SK-N-SH treated with all-trans-retinoic acid at 6 μM for 48 hours (cell line): Measurements from ENCODE around the gene NDUFS3.
"Not testable (repeated sequence)": the region's sequence is repeated elsewhere in the genome, so short reads cannot be mapped to it uniquely, and the experiment has no call there.

Source experiments
- ATAC-seq: fragments of 200-7000 bp; cut with Tn5 transposase; 3 replicates; pipeline ENCODE4 v1.9.1; 2020; ENCODE audit warnings: mild to moderate bottlenecking, moderate library complexity
- ARNTL ChIP-seq: fragments of 450-650 bp; formaldehyde crosslinking; IDR thresholded peaks from 2 replicates; pipeline ENCODE4 v1.5.0; 2020; ENCODE audit warnings: low read depth, mild to moderate bottlenecking, moderate library complexity, borderline replicate concordance
- BACH2 ChIP-seq: fragments of 250-450 bp; sonication (Bioruptor Pico); IDR thresholded peaks from 2 replicates; pipeline ENCODE4 v1.9.0; 2021; ENCODE audit warnings: mild to moderate bottlenecking, borderline replicate concordance
- CSDC2 ChIP-seq: fragments of 250-450 bp; sonication (Bioruptor Pico); IDR thresholded peaks from 2 replicates; pipeline ENCODE4 v1.5.0; 2020; ENCODE audit warnings: mild to moderate bottlenecking, moderate library complexity
- CSRNP3 ChIP-seq: fragments of 250-450 bp; sonication (Bioruptor Pico); IDR thresholded peaks from 2 replicates; pipeline ENCODE4 v1.5.1; 2021; ENCODE audit warnings: mild to moderate bottlenecking, moderate library complexity
- ESRRG ChIP-seq: fragments of 250-450 bp; sonication (Bioruptor Pico); IDR thresholded peaks from 2 replicates; pipeline ENCODE4 v1.6.1; 2021; ENCODE audit warnings: mild to moderate bottlenecking
- GLIS3 ChIP-seq: fragments of 250-450 bp; sonication (Bioruptor Pico); IDR thresholded peaks from 2 replicates; pipeline ENCODE4 v1.5.0; 2020; ENCODE audit warnings: mild to moderate bottlenecking, moderate library complexity
- ISL1 ChIP-seq: fragments of 250-450 bp; sonication (Bioruptor Pico); IDR thresholded peaks from 2 replicates; pipeline ENCODE4 v2.1.2; 2022; ENCODE audit warnings: mild to moderate bottlenecking, moderate library complexity
- OSR1 ChIP-seq: fragments of 250-450 bp; sonication (Bioruptor Pico); IDR thresholded peaks from 2 replicates; pipeline ENCODE4 v1.8.0; 2022; ENCODE audit warnings: moderate library complexity, mild to moderate bottlenecking, inconsistent platforms
- POU6F1 ChIP-seq: fragments of 250-450 bp; sonication (Bioruptor Pico); IDR thresholded peaks from 2 replicates; pipeline ENCODE4 v1.8.0; 2021; ENCODE audit warnings: low read depth, mild to moderate bottlenecking, moderate library complexity, borderline replicate concordance
- PPARA ChIP-seq: fragments of 250-450 bp; sonication (Bioruptor Pico); IDR thresholded peaks from 2 replicates; pipeline ENCODE4 v1.5.0; 2020; ENCODE audit warnings: mild to moderate bottlenecking, borderline replicate concordance
- SNAI2 ChIP-seq: fragments of 250-450 bp; sonication (Bioruptor Pico); IDR thresholded peaks from 2 replicates; pipeline ENCODE4 v1.5.0; 2020; ENCODE audit warnings: mild to moderate bottlenecking, moderate library complexity
- TCF4 ChIP-seq: fragments of 250-450 bp; sonication (Bioruptor Pico); IDR thresholded peaks from 2 replicates; pipeline ENCODE4 v1.8.0; 2021; ENCODE audit warnings: mild to moderate bottlenecking, moderate library complexity, borderline replicate concordance
- TOX ChIP-seq: fragments of 250-450 bp; sonication (Bioruptor Pico); IDR thresholded peaks from 2 replicates; pipeline ENCODE4 v1.8.0; 2021; ENCODE audit warnings: mild to moderate bottlenecking, moderate library complexity, borderline replicate concordance
- ZC3H10 ChIP-seq: fragments of 250-450 bp; sonication (Bioruptor Pico); IDR thresholded peaks from 2 replicates; pipeline ENCODE4 v1.5.1; 2021; ENCODE audit warnings: mild to moderate bottlenecking, moderate library complexity
- ZFP30 ChIP-seq: fragments of 450-650 bp; formaldehyde crosslinking; IDR thresholded peaks from 2 replicates; pipeline ENCODE4 v1.5.0; 2022; ENCODE audit warnings: mild to moderate bottlenecking, moderate library complexity
- ZNF565 ChIP-seq: fragments of 450-650 bp; formaldehyde crosslinking; conservative IDR thresholded peaks from 2 replicates; pipeline ENCODE4 v1.5.0; 2020; ENCODE audit warnings: low read depth, mild to moderate bottlenecking, moderate library complexity
- ZNF70 ChIP-seq: fragments of 450-650 bp; formaldehyde crosslinking; IDR thresholded peaks from 2 replicates; pipeline ENCODE4 v1.5.0; 2020; ENCODE audit warnings: mild to moderate bottlenecking, moderate library complexity
- ZNF8 ChIP-seq: fragments of 450-650 bp; formaldehyde crosslinking; IDR thresholded peaks from 2 replicates; pipeline ENCODE4 v1.5.0; 2020; ENCODE audit warnings: mild to moderate bottlenecking, moderate library complexity
- TF ChIP-seq, protein P1 (sequence below): fragments of 250-450 bp; sonication (Bioruptor Pico); IDR thresholded peaks from 2 replicates; pipeline ENCODE4 v1.8.0; 2020; ENCODE audit warnings: mild to moderate bottlenecking, moderate library complexity, borderline replicate concordance

NDUFS3 gene

DNA sequence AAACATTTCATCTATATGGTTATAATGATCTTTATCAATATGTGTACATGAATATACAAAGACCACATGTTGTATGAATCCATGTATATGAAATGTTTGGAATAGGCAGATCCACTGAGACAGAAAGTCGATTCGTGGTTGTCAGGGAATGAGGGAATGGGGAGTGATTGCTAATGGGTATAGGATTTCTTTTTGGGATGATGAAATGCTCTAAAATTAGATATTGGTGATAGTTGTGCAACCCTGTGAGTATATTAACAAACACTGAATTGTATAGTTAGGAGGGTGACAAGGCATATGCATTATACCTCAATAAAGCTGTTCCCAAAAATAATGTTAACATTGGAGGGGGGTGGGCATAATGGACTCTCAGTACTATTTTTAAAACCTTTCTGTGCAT, 18.4 kb upstream of the NDUFS3 start:
- no peak for TF ChIP-seq ZNF8 (CRISPR knock-in tag)
- TF ChIP-seq ARNTL (CRISPR knock-in tag): no peak
- no peak for TF ChIP-seq ZC3H10 (CRISPR knock-in tag)
- TF ChIP-seq SNAI2: no peak
- no peak for TF ChIP-seq OSR1
- TF ChIP-seq, protein P1, sequence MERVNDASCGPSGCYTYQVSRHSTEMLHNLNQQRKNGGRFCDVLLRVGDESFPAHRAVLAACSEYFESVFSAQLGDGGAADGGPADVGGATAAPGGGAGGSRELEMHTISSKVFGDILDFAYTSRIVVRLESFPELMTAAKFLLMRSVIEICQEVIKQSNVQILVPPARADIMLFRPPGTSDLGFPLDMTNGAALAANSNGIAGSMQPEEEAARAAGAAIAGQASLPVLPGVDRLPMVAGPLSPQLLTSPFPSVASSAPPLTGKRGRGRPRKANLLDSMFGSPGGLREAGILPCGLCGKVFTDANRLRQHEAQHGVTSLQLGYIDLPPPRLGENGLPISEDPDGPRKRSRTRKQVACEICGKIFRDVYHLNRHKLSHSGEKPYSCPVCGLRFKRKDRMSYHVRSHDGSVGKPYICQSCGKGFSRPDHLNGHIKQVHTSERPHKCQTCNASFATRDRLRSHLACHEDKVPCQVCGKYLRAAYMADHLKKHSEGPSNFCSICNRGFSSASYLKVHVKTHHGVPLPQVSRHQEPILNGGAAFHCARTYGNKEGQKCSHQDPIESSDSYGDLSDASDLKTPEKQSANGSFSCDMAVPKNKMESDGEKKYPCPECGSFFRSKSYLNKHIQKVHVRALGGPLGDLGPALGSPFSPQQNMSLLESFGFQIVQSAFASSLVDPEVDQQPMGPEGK: no peak
- no peak for TF ChIP-seq BACH2 (CRISPR knock-in tag)
- no peak for TF ChIP-seq ESRRG (CRISPR knock-in tag)
- TF ChIP-seq PPARA (CRISPR knock-in tag): no peak
- no peak for TF ChIP-seq CSRNP3
- no peak for TF ChIP-seq CSDC2 (CRISPR knock-in tag)
- TF ChIP-seq GLIS3 (CRISPR knock-in tag): no peak
- no peak for TF ChIP-seq TOX (CRISPR knock-in tag)
- no peak for ATAC-seq

GRCh38 chr11:47562393-47562792, 16.5 kb upstream of the NDUFS3 start:
- not testable (repeated sequence) for ATAC-seq

- ATAC-seq: not testable (repeated sequence)
Observed at GRCh38 chr11:47564366-47564765, 14.5 kb upstream of the NDUFS3 start.

DNA sequence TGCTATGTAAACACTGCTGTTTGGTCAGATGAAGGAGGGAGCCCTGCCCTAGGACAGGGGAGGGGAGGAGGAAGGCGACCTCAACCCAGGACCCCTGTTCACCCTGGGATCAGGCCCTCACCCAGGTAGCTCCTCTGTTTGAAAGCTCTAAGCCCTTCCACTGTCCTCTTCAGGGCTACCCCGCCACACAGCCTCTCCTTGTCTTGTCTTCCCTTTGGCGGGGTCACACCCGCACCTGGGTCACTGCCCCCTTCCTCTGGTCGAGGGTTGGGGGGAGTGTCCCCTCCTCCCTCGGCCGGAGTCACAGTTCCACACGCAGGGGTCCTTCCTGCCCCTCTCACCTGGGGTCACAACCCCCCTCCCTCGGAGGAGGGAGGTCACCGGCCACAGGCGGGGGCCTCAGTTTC, 13.9 kb upstream of the NDUFS3 start:
- TF ChIP-seq BACH2 (CRISPR knock-in tag) (no peak), CSDC2 (CRISPR knock-in tag) (no peak), ZNF70 (no peak; the same call in 1 of the 2 replicates), ZNF8 (CRISPR knock-in tag) (no peak), ZC3H10 (CRISPR knock-in tag) (no peak), TCF4 (no peak), ZFP30 (no peak)
- TF ChIP-seq, protein P1: no peak
- peak; percentile 11; the same call in 2 of the 3 replicates for ATAC-seq

DNA sequence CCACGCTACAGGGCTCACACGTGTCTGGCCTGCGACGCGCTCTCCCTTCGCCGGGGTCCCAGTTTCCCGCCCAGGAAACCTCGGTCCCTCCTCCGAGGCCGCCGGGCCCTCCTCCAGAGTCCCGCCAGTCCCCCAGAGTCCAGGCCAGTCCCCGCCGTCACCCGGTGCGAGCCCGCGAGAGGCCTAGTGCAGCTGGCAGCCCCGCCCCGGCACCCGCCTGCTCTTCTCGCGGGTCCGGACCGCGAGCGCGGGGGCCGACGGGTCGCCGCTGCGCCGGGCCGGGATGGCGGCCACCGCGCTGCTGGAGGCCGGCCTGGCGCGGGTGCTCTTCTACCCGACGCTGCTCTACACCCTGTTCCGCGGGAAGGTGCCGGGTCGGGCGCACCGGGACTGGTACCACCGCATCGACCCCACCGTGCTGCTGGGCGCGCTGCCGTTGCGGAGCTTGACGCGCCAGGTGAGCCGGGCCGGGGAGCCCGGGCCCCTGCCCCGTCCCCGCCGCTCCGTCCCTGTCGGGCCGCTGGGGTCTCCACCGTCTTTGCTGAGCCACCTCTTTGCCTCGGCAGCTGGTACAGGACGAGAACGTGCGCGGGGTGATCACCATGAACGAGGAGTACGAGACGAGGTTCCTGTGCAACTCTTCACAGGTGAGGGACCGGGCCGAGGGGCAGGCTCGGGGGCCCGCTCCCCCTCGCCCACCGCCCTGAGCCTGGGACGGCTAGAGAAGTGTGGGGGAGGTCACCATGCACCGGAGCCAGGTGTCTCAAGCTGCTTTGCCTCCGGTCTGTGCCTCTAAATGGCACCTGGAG, 13.3 kb upstream of the NDUFS3 start, which contains the start of gene PTPMT1:
PTPMT1 (plus strand) TSS at position 260 of the 809 bp plus-strand sequence; CDS start at position 284, 24 bp downstream.
- ATAC-seq: peak; percentile 97
- TF ChIP-seq SNAI2: no peak
- TF ChIP-seq ZFP30: no peak
- no peak for TF ChIP-seq ESRRG (CRISPR knock-in tag)
- no peak for TF ChIP-seq TCF4
- no peak for TF ChIP-seq ARNTL (CRISPR knock-in tag)
- TF ChIP-seq, protein P1: no peak
- no peak for TF ChIP-seq TOX (CRISPR knock-in tag)
- TF ChIP-seq OSR1: no peak
- TF ChIP-seq ISL1 (CRISPR knock-in tag): no peak
- TF ChIP-seq ZNF565: no peak
- TF ChIP-seq BACH2 (CRISPR knock-in tag): no peak
- no peak for TF ChIP-seq POU6F1 (CRISPR knock-in tag)
